Calu3 (cell line): ENCODE results near the gene VIT. TPM values are rescaled to one million over a fixed set of nuclear protein-coding genes. Genes with fewer than 3 reads are reported as not detected.

Experiments
- BruUV-seq: library from RNA; stranded (reverse); fragments of 400-500 nt; replicated peaks from 2 replicates; lab custom pipeline; 2021; lab: Mats Ljungman, UMichigan
- CTCF ChIA-PET: fragments of 300-600 bp; sonication (Branson Sonifier 250); formaldehyde crosslinking; loops from one replicate; lab custom pipeline; 2022; ENCODE audit warnings: antibody characterized with exemption; lab: Charles Lee
- DNase-seq: peaks from one replicate; pipeline ENCODE4 v3.0.0; 2022
- H3K27ac Mint-ChIP-seq: one replicate; pipeline ENCODE4 v1.8.0; 2022; ENCODE audit warnings: mixed read lengths; ENCODE audit not compliant: unreplicated experiment
- H3K27me3 Mint-ChIP-seq: one replicate; pipeline ENCODE4 v1.8.0; 2022; ENCODE audit warnings: mixed read lengths; ENCODE audit not compliant: unreplicated experiment
- H3K36me3 Mint-ChIP-seq: one replicate; pipeline ENCODE4 v1.8.0; 2022; ENCODE audit warnings: mild to moderate bottlenecking, moderate library complexity, mixed read lengths; ENCODE audit not compliant: insufficient read depth, unreplicated experiment
- H3K4me1 Mint-ChIP-seq: one replicate; pipeline ENCODE4 v1.8.0; 2022; ENCODE audit warnings: mild to moderate bottlenecking, low read depth, mixed read lengths; ENCODE audit not compliant: unreplicated experiment
- H3K4me3 Mint-ChIP-seq: one replicate; pipeline ENCODE4 v1.8.0; 2022; ENCODE audit warnings: mild to moderate bottlenecking, low read depth, moderate library complexity, mixed read lengths; ENCODE audit not compliant: unreplicated experiment
- H3K9me3 Mint-ChIP-seq: one replicate; pipeline ENCODE4 v1.8.0; 2022; ENCODE audit warnings: low read depth, mixed read lengths; ENCODE audit not compliant: unreplicated experiment
- intact Hi-C: fragments of 100-400 bp; cut with micrococcal nuclease; formaldehyde crosslinking; loops from one replicate; pipeline ENCODE4 v1.10.0; 2022; ENCODE audit not compliant: unreplicated experiment
- total RNA-seq: library from RNA; stranded (reverse); gene quantifications from 2 replicates; pipeline ENCODE4 v1.2.3, GENCODE V29; 2022
- TF ChIP-seq, protein P1 (sequence below): fragments of 200-600 bp; IDR thresholded peaks from one replicate; pipeline ENCODE4 v1.8.0; 2022; ENCODE audit warnings: antibody characterized with exemption; ENCODE audit not compliant: unreplicated experiment

VIT gene
- total RNA-seq, 1 experiment from 2014 or later, result not detected

DNA sequence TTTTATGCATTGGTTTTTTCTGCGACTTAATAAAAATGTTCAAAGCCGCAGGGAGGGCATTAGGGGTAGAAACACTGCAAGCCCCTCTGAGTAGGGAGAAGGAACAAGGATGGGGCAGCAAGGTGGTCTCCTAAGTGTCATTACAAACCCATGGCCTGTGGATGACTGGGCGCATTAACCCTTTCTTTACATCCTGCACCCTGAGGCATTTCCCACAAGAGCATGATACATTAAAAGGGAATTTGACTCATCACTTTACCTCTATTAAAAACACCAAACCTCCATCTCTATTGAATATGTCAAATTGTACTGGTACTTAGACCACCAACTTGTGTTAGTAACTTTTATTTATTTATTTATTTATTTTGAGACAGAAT lies 112.5 kb downstream of the VIT start:
- BruUV-seq, result no TSS peak
- TF ChIP-seq, protein P1, sequence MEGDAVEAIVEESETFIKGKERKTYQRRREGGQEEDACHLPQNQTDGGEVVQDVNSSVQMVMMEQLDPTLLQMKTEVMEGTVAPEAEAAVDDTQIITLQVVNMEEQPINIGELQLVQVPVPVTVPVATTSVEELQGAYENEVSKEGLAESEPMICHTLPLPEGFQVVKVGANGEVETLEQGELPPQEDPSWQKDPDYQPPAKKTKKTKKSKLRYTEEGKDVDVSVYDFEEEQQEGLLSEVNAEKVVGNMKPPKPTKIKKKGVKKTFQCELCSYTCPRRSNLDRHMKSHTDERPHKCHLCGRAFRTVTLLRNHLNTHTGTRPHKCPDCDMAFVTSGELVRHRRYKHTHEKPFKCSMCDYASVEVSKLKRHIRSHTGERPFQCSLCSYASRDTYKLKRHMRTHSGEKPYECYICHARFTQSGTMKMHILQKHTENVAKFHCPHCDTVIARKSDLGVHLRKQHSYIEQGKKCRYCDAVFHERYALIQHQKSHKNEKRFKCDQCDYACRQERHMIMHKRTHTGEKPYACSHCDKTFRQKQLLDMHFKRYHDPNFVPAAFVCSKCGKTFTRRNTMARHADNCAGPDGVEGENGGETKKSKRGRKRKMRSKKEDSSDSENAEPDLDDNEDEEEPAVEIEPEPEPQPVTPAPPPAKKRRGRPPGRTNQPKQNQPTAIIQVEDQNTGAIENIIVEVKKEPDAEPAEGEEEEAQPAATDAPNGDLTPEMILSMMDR, result no peak

DNA sequence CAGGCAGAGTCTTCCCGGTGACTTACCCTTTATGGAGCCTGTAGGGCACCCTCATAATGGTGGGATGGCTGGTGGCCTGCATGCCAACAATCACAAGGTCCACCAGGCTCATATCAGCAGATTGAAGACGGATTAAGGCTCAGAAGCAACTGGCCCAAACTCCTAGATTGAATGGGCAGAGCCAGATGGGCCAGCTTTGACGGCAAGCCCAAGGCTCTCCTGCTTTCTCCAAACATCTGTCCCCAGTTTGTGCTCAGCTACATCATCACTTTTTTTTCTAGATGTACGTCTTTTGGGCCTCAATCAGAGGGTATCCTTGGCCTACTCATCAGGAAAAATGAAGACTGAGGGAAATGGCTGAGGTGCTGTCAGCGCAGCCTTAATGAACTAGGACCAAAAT lies 114.6 kb downstream of the VIT start:
- no peaks in the 10 kb centered on the region for H3K4me1 Mint-ChIP-seq
- H3K36me3 Mint-ChIP-seq, result no peaks in the 10 kb centered on the region
- intact Hi-C loops, result no loop called here
- peaks cover 17% of the 10 kb centered on the region for H3K27me3 Mint-ChIP-seq
- H3K9me3 Mint-ChIP-seq, result no peaks in the 10 kb centered on the region
- BruUV-seq, result no TSS peak
- CTCF ChIA-PET, result no interaction called here
- TF ChIP-seq, protein P1, result no peak
- DNase-seq, result no peak
- H3K27ac Mint-ChIP-seq, result no peak overlapping the region
- H3K4me3 Mint-ChIP-seq, result no peak overlapping the region

More for the DNA sequence above, 112.5 kb downstream of the VIT start:
- Mint-ChIP-seq H3K9me3 (no peaks in the 10 kb centered on the region), H3K4me1 (no peaks in the 10 kb centered on the region), H3K36me3 (no peaks in the 10 kb centered on the region), H3K27me3 (peaks cover 26% of the 10 kb centered on the region), H3K27ac (no peak overlapping the region), H3K4me3 (no peak overlapping the region)
- no peak for DNase-seq
- intact Hi-C loops, result no loop called here
- CTCF ChIA-PET, result no interaction called here

DNA sequence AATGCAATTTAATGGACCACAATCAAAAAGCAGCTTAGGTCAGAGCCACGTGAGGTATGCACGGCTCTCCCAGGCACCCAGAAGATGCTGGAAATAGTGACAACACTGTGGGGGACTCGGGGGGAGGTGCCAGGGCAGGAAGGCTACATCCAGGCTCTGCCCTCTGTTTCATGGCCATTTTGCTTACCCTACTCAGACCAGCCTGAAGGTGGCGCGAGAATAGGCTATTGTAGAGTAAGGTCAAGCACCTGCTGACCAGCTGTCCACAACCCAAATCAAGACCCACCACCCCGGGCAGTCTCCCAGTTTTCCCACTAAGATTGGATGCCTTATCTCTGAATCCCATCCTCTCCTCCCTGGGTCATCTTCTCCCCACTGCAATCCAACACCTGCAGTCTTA lies 115.7 kb downstream of the VIT start:
- H3K4me3 Mint-ChIP-seq, result no peak overlapping the region
- H3K27me3 Mint-ChIP-seq, result peaks cover 6% of the 10 kb centered on the region
- no peaks in the 10 kb centered on the region for H3K36me3 Mint-ChIP-seq
- CTCF ChIA-PET, result no interaction called here
- intact Hi-C loops, result no loop called here
- no TSS peak for BruUV-seq
- TF ChIP-seq, protein P1, result no peak
- H3K9me3 Mint-ChIP-seq, result no peaks in the 10 kb centered on the region
- no peaks in the 10 kb centered on the region for H3K4me1 Mint-ChIP-seq
- peak; percentile 24 for DNase-seq
- H3K27ac Mint-ChIP-seq, result no peak overlapping the region

DNA sequence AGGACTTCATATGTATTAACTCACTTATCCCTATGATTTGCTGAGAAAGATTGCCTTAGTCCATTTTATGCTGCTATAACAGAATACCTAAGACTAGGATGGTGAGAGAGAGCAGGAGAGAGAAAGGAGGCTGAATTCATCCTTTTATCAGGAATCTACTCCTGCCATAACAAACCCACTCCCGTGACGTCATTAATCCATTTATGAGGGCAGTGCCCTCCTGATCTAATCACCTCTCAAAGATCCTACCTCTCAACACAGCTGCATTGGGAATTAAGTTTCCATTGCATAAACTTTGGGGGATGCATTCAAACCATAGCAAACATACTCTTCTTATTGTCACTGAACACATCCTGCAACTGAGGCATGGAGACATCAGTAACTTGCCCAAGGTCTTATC lies 122.0 kb downstream of the VIT start:
- intact Hi-C loops, result no loop called here

More for the DNA sequence above, 122.0 kb downstream of the VIT start:
- TF ChIP-seq, protein P1, result no peak
- Mint-ChIP-seq H3K9me3 (no peaks in the 10 kb centered on the region), H3K27me3 (no peaks in the 10 kb centered on the region), H3K4me1 (peaks cover 9% of the 10 kb centered on the region), H3K36me3 (no peaks in the 10 kb centered on the region), H3K27ac (no peak overlapping the region), H3K4me3 (no peak overlapping the region)
- no peak for DNase-seq
- CTCF ChIA-PET, result no interaction called here
- no TSS peak for BruUV-seq
